NCI-H1092 treated with DMSO at 0.1 percent for 48 hours (cell line): ENCODE results near the gene ZBTB46.
"Not testable (repeated sequence)": the region's sequence is repeated elsewhere in the genome, so short reads cannot be mapped to it uniquely, and the experiment has no call there.

ENCODE experiments used
- DNase-seq: peaks from one replicate; lab custom pipeline; 2025; lab: John Stamatoyannopoulos, UW

Gene ZBTB46, protein sequence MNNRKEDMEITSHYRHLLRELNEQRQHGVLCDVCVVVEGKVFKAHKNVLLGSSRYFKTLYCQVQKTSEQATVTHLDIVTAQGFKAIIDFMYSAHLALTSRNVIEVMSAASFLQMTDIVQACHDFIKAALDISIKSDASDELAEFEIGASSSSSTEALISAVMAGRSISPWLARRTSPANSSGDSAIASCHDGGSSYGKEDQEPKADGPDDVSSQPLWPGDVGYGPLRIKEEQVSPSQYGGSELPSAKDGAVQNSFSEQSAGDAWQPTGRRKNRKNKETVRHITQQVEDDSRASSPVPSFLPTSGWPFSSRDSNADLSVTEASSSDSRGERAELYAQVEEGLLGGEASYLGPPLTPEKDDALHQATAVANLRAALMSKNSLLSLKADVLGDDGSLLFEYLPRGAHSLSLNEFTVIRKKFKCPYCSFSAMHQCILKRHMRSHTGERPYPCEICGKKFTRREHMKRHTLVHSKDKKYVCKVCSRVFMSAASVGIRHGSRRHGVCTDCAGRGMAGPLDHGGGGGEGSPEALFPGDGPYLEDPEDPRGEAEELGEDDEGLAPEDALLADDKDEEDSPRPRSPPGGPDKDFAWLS

DNA sequence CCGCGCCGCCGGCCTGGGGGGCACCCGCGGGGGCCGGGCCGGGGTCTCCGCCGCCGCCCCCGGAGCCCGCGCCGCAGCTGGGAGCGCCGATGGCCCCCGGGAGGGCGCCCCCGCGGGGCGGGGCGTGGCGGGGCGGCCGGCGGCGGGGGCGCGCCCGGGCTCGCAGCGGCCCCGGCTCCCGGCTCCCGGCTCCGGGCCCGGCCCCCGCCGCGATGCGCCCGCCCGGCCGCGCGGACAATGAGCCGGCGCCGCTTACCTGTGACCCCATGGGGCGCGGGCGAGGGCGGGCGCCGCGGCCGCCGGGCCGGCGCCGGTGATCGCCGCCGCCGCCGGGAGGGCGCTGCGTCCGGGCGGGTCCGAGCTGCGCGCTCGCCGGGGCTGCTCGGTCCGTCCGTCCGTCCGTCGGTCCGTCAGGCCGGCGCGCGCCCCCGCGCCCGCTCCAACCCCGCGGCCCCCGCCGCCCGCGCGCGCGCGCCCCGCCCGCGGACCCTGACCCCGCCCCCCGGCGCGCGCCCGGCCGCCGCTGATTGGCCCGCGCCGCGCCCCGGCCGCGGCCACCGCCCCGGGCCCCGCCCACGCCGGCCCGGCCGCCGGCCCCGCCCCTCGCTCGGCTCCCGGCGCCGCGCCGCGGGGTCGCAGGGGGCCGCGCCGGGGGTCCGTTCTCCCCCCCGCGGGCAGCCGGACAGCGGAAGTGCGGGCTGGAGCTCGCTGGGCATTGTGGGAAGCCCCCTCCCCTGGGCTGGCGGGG, at the start of gene ZBTB46:
TSS of gene ZBTB46 (minus strand) at position 424 of the 748 bp plus-strand sequence. CDS start 40,507 bp downstream, outside the sequence.
- DNase-seq = no peak

DNA sequence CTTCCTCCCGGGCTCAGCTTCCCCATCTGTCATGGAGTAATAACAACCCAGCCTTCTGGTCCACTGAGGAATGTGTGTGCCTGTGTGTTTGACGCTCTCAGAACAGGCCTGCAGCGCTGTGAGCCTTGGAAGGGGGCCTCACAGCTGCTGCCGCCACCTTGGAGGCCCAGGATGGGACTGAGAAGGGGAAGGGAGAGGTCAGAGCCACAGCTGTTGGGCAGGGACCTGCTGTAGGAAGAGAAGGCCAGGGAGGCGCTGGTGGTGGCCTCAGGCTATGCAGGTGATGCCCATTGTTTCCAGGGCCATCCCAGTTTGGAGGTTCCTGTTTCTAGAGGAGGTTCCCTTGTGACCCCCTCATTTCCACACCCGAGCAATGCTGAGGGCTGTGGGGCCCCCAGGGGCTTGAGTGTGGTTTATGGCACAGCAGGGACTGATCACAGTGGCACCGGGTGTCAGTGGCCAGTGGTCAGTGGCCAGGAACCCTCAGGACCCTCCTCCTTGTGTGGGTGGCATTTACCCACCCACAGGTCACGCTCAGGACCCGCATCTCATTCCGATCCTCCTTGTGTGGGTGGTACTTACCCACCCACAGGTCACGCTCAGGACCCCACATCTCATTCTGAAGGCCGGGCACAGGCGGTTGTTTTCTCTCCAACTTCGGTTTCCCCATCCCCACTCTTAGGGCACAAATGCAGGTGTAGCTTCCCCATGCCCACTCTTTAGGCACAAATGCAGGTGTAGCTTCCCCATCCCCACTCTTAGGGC, 48.0 kb upstream of the ZBTB46 start:
- DNase-seq = no peak

DNA sequence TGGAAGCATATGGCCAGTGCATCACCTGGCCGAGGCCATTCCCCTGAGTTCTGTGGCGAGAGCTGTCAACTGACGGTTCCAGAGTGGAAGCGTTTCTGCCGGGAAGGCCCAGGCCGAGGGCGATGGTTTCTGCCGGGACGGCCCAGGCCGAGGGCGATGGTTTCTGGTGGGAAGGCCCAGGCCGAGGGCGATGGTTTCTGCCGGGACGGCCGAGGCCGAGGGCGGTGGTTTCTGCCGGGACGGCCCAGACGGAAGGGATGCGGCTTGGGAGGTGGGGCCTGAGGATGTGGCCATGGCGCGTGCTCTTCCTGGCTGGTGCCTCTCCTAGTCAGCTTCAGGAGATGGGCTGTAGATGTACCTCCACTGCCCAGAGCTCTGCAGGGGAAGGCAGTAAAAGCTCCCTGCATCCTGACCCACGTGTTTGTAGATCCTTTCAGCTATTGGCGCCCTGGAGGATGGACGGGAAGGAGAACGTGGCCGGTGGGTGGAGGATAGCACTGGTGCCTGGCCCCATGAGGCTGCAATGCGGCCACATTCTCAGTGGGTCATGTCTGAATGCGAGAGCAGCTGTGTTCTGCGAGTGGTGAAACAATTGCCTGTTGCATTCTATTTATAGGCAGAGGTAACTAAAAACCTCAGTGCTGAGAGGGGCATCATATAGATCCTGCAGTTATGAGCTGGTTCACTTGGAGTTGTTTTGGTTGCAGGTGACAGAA, 46.8 kb upstream of the ZBTB46 start:
- DNase-seq = no peak

DNA sequence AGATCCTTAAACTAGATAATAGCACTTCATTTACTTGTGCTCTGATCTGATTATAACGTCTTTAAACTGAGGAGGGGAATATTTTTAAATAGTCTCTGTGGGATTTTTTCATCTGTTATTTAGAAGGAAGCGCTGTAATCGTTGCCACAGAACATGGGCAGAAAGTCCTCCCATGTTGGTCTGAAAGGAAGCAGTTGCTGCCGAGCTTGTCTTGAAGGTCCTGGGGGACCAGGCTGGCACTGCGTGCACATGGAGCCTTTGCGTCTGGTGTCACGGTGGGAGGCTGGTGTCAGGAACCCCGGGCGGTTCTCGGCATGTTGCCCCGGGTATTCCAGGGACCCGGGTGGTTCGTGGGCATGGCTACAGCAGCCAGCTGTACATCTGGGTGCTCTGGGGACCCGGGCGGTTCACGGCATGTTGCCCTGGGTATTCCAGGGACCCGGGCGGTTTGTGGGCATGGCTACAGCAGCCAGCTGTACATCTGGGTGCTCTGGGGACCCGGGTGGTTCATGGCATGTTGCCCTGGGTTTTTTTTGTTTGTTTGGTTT, 45.5 kb upstream of the ZBTB46 start:
- no peak for DNase-seq

DNA sequence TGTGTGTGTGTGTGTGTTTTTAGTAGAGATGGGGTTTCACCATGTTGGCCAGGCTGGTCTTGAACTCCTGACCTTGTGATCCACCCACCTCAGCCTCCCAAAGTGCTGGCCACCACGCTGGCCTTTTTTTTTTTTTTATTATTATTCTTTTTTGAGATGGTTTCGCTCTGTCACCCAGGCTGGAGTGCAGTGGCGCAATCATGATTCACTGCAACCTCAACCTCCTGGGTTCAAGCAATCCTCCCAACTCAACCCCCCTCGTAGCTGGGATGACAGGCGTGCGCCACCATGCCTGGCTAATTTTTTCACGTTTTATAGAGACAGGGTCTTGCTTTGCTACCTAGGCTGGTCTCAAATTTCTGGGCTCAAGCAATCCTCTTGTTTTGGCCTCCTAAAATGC, 43.2 kb upstream of the ZBTB46 start:
- DNase-seq = not testable (repeated sequence)

DNA sequence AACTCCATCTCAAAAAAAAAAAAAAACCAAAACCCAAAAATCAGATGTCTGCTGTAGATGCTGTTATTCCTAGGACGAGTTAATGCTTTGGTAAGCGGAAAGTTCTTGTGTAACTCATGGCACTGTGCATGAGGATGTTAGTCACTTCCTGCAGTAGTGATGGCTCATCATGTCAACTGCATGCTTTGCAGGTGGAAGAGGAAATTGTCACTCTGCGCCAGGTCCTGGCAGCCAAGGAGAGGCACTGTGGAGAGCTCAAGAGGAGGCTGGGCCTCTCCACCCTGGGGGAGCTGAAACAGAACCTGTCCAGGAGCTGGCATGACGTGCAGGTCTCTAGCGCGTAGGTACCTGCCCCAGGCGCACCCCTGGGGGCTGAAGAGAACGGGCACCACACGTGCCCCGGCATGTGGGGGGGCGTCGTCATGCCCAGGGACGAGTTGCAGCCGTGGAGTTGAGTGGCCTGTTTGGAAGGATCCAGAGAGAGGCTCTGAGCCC, 42.5 kb upstream of the ZBTB46 start:
- no peak for DNase-seq

DNA sequence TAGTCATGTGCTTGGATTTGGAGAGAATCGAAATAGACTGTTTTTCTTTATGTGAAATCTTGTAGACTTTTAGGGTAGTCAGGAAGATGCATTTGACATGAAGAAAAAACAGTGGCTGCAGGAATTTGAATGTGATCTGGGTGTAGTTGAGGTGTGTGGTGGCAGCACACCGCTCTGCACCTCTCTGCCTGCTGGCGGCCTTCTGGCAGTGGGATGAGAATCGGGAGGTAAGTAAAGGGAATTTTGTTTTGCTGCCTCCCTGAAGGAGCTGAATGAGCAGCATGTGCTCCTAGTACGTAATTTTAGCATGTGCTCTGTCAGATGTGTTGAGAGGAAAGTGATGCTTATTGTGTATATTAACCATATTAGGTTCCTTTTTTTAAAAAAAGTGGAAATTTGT, 37.2 kb upstream of the ZBTB46 start:
- DNase-seq = no peak

DNA sequence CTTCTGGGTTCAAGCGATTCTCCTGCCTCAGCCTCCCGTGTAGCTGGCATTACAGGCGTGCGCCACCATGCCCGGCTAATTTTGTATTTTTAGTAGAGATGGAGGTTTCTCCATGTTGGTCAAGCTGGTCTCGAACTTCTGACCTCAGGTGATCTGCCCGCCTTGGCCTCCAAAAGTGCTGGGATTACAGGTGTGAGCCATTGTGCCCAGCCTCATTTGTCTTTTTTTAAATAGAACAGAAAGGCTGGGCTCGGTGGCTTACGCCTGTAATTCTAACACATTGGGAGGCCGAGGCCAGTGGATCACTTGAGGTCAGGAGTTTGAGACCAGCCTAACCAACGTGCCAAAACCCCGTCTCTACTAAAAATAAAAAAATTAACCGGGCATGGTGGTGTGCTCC, 36.0 kb upstream of the ZBTB46 start:
- not testable (repeated sequence) for DNase-seq

DNA sequence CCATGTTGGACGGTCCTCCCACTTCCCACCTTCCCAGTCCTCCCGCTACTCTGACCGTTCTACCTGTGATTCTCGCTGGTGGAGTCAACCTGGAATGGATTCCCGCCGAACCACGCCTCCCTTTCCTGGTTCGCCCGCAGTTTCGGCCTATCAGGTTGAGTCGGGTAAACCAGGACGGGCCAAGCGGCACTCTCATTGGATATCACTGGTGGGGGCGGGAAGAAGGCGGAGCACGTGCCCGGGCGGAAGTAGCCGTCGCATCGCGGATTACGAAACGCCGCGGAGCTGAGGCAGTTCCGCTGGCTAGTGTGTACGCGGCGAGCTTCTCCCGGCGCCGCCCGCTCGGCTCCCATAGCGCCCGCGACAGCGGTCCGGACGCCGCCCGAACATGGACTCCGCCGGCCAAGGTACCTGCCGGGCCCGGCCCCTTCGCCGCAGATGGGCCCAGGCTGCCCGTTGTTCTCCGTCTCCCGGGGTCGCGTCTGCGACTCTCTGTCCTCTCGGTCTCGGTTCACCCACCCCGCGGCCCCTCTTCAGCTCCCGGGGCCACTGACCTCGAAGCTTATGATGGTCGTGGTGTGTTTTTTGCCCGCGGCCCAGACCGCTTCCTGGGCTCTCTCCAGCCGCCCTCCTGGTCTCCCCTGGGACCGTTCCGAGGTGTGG, 34.0 kb upstream of the ZBTB46 start, which contains the start of gene TPD52L2:
TSS of gene TPD52L2 (plus strand) at position 293 of the 663 bp plus-strand sequence. CDS start at position 389, 96 bp downstream.
- peak; percentile 99 for DNase-seq

DNA sequence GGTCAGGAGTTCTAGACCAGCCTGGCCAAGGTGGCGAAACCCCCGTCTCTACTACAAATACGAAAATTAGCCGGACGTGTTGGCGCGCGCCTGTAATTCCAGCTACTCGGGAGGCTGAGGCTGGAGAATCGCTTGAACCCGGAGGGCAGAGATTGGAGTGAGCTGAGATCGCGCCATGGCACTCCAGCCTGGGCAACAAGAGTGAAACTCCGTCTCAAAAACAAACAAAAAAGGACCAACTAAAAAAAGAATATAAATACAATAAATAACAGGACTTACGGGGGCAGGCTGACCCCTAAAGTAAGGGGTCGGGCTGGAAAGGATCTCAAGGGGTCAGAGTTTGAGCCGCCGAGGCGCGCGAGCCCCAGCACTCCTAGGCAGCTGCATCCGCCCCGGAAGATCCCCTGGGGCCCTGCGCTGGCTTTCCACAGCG, 33.5 kb upstream of the ZBTB46 start:
- no peak for DNase-seq

DNA sequence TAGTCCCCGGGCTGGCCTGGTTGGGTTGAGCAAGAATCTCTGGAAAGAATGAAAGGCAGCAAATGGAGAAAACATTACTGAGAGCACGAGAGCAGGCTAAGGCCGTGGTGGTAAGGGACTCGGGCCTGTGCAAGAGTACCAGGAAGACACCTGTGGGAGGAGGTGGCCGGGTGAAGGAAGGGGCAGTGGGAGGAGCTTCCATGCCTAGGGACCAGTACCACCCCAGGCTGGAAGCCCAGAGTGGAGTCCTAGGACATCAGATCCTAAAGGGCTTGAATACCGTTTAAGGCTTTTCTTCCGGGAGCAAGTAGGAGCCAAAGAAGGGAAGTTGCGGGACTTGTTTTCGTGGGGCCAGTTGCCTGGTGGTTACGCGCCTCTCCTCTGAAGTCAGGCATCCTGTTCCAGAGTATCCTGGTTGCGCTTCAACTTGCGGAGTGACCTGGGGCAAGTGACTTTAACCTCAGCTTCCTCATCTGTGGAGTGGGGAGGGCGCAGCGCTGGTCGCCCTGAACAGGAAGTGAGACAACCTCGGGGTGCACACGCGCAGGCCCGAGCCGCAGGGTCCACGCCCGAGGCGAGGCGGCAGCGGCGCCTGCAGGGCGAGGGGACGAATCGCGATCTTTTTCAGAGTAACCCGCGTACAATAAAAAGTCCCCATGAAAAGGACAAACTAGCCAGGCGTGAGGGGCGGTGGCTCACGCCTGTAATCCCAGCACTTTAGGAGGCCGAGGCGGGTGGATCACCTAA, 32.9 kb upstream of the ZBTB46 start:
- DNase-seq = peak; percentile 75

DNA sequence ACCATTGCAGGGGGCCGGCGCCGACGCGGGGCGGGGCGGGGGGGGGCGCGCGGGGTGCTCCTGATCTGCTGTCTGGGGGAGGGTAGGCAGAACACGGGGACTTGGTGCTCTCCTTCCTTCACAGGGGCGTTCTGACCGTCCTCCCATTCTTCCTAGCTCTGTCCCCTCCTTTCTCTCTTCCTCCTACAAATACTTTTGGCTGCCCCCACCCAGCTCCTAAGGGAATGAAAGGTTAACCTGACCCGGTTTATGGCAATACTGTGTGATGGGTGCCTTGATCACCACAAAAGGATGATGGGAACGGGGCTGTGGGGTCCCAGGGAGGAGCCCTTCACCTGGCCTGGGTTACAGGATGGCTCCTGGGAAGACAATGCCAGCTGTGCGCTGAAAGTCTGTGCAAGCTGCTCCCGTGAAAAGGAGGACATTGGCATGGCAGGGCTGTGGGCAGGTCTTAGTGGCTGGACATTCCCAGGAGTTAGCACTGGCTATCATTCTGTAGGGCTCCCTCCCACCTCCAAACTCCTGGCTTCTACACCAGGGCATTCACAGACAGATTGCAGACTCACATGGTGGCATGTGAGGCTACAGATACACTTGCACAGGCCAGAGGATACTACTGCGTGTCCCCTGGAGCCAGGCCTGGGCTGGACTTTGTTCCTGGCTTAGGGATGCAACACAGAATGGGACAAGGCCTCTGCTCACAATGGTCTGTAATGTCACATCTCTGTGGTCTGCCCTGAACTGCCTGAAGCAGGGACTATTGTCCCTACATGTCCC, 32.1 kb upstream of the ZBTB46 start:
- DNase-seq = no peak

DNA sequence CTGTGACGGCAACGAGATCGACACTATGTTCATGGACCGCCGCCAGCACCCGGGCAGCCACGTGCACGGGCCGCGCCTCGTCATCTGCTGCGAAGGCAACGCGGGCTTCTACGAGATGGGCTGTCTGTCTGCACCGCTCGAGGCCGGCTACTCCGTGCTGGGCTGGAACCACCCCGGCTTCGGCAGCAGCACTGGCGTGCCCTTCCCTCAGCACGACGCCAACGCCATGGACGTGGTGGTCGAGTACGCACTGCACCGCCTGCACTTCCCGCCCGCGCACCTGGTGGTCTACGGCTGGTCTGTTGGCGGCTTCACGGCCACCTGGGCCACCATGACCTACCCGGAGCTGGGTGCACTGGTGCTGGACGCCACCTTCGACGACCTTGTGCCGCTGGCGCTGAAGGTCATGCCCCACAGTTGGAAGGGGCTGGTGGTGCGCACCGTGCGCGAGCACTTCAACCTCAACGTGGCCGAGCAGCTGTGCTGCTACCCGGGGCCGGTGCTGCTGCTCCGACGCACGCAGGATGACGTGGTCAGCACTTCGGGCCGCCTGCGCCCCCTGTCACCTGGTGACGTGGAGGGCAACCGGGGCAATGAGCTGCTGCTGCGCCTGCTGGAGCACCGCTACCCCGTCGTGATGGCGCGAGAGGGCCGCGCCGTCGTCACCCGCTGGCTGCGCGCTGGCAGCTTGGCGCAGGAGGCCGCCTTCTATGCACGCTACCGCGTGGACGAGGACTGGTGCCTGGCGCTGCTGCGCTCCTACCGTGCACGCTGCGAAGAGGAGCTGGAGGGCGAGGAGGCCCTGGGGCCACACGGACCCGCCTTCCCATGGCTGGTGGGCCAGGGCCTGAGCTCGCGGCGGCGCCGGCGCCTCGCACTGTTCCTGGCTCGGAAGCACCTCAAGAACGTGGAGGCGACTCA, 31.2 kb upstream of the ZBTB46 start:
- no peak for DNase-seq

DNA sequence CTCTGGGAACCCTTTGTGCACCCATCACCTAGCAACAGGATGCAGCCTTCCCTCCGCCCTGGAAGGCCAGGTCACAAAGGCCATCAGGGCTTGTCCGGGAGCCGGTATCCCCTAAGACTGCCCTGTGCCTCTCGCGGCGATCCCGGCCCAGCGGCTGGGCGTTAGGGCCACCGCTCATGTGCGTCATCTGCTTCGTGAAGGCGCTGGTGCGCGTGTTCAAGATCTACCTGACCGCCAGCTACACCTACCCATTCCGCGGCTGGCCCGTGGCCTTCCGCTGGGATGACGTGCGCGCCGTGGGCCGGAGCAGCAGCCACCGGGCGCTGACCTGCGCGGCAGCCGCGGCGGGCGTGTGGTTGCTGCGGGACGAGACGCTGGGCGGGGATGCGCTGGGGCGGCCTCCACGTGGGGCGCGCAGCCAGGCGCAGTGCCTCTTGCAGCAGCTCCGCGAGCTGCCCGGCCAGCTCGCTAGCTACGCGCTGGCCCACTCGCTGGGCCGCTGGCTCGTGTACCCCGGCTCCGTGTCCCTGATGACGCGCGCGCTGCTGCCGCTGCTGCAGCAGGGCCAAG, 30.4 kb upstream of the ZBTB46 start, which contains the start of gene ABHD16B:
TSS of gene ABHD16B (plus strand) at position 134 of the 570 bp plus-strand sequence. CDS start at position 177, 43 bp downstream.
- DNase-seq = no peak

DNA sequence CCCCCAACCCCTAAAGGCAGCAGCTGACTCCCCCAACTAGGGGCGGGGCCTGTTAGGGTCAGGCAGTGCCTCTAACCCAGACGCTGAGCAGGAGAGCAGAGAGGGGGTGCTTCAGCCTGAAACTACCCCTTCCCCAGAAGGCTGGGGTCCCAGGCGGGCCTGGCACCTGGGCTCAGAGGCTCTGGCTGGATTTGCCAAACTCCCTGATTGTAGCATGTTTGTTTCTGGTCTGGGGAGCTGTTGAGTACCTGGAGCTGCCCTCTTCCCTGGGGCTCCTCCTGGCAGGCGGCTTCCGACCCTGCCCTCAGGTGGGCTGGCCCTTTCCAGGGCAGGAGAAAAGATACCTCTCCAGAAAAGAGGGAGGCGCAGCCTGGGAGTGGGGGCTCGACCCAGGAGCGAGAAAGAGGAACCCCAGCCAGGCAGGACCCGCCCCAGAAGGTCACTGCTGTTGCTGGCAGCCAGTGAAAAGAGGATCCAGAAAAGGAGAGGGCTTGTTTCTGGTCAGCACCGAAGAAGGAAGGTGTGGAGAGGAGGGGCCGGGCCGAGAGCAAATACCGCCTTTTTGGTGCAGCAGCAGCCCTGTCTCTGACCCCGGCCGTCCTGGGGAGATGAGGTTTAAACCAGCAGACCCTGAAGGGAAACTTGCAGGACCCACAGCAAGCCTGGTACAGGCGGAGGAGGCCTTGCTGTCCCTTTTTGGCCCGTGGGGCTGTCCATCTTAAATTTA, 29.4 kb upstream of the ZBTB46 start:
- DNase-seq = no peak

DNA sequence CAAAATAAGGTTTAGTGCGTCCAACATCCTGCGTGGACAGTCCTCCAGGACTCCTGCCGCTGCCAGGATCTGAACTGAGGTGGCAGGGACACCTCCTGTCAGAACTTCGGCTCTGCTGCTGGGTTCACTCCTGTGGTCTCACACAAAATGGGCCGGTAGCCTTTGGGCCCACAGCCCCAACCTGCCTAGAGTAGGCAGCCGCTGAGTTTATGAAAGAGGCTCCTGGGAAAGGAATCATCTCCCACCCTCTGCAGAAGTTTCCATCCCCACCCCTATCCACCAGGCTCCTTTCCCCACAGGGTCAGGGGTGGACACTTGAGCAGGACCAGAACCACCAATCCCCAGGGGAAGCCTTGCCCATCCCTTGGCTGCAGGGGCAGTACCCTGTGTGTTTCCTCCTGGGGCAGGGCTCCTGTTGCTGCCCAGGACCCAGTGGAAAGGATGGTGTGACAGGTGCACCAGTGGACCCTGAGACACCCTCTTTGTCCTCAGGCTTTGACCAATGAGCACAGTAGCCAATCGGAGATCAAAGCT, 28.2 kb upstream of the ZBTB46 start:
- DNase-seq = no peak
